H9 (cell line): ENCODE measurements around the gene GABRB1. TPM values are rescaled to one million over a fixed set of nuclear protein-coding genes. Genes with fewer than 3 reads are reported as not detected.

Experiments used
- DNase-seq: peaks from one replicate; pipeline ENCODE4 v3.0.0-alpha.2; 2017
- H2AFZ ChIP-seq: one replicate; pipeline ENCODE4 v1.6.1; 2013; ENCODE audit warnings: mild to moderate bottlenecking, low read length, control low read depth, moderate library complexity
- H2AK5ac ChIP-seq: 2 replicates; pipeline ENCODE4 v1.6.1; 2013; ENCODE audit warnings: low read length, control low read depth, mixed read lengths; ENCODE audit not compliant: insufficient read length
- H2BK120ac ChIP-seq: one replicate; pipeline ENCODE4 v1.6.1; 2013; ENCODE audit warnings: low read depth, mild to moderate bottlenecking, low read length, control low read depth, inconsistent platforms; ENCODE audit not compliant: poor library complexity, severe bottlenecking
- H2BK12ac ChIP-seq: 2 replicates; pipeline ENCODE4 v1.6.1; 2013; ENCODE audit warnings: low read length, control low read depth, mixed read lengths, low read depth; ENCODE audit not compliant: insufficient read length
- H2BK15ac ChIP-seq: 2 replicates; pipeline ENCODE4 v1.6.1; 2013; ENCODE audit warnings: low read depth, low read length, control low read depth
- H2BK20ac ChIP-seq: one replicate; pipeline ENCODE4 v1.6.1; 2013; ENCODE audit warnings: low read depth, mild to moderate bottlenecking, low read length, control low read depth, inconsistent platforms; ENCODE audit not compliant: poor library complexity, severe bottlenecking
- H2BK5ac ChIP-seq: 2 replicates; pipeline ENCODE4 v1.6.1; 2013; ENCODE audit warnings: low read length, control low read depth, mixed read lengths; ENCODE audit not compliant: insufficient read length
- H3K14ac ChIP-seq: 2 replicates; pipeline ENCODE4 v1.6.1; 2013; ENCODE audit warnings: low read length, control low read depth; ENCODE audit not compliant: insufficient read depth
- H3K18ac ChIP-seq: 2 replicates; pipeline ENCODE4 v1.6.1; 2013; ENCODE audit warnings: low read depth, mild to moderate bottlenecking, mixed read lengths, low read length, control low read depth; ENCODE audit not compliant: insufficient read length
- H3K23ac ChIP-seq: 2 replicates; pipeline ENCODE4 v1.6.1; 2013; ENCODE audit warnings: low read length, control low read depth, mixed read lengths, low read depth; ENCODE audit not compliant: insufficient read length
- H3K23me2 ChIP-seq: 2 replicates; pipeline ENCODE4 v1.6.1; 2013; ENCODE audit warnings: low read depth, mild to moderate bottlenecking, mixed read lengths, low read length, control low read depth; ENCODE audit not compliant: insufficient read length, poor library complexity, severe bottlenecking
- H3K27ac ChIP-seq: 2 replicates; pipeline ENCODE4 v1.5.1; 2013; ENCODE audit warnings: low read length, control low read depth, mixed read lengths, low read depth; ENCODE audit not compliant: insufficient read length
- H3K27me3 ChIP-seq: 2 replicates; pipeline ENCODE4 v1.6.1; 2013; ENCODE audit warnings: low read length, control low read depth, inconsistent platforms; ENCODE audit not compliant: insufficient read depth
- H3K4ac ChIP-seq: 2 replicates; pipeline ENCODE4 v1.6.1; 2013; ENCODE audit warnings: low read depth, mild to moderate bottlenecking, control low read depth, inconsistent platforms, low read length, moderate library complexity
- H3K4me1 ChIP-seq: 2 replicates; pipeline ENCODE4 v1.6.1; 2013; ENCODE audit warnings: low read length, control low read depth, inconsistent platforms; ENCODE audit not compliant: insufficient read depth
- H3K4me2 ChIP-seq: 2 replicates; pipeline ENCODE4 v1.6.1; 2013; ENCODE audit warnings: low read length, control low read depth, mixed read lengths; ENCODE audit not compliant: insufficient read length, insufficient read depth
- H3K56ac ChIP-seq: 2 replicates; pipeline ENCODE4 v1.6.1; 2013; ENCODE audit warnings: low read depth, mild to moderate bottlenecking, mixed read lengths, low read length, control low read depth; ENCODE audit not compliant: insufficient read length
- H3K79me1 ChIP-seq: 2 replicates; pipeline ENCODE4 v1.6.1; 2013; ENCODE audit warnings: low read depth, mild to moderate bottlenecking, moderate library complexity, low read length, control low read depth, inconsistent platforms; ENCODE audit not compliant: insufficient read depth, poor library complexity, severe bottlenecking
- H3K79me2 ChIP-seq: 2 replicates; pipeline ENCODE4 v1.6.1; 2013; ENCODE audit warnings: low read length, control low read depth, inconsistent platforms; ENCODE audit not compliant: insufficient read depth
- H3K9ac ChIP-seq: 2 replicates; pipeline ENCODE4 v1.6.1; 2013; ENCODE audit warnings: low read length, control low read depth, mixed read lengths; ENCODE audit not compliant: insufficient read length; ENCODE audit errors: extremely low read depth
- H3K9me3 ChIP-seq: one replicate; pipeline ENCODE4 v1.6.1; 2013; ENCODE audit warnings: low read depth, low read length, inconsistent platforms; ENCODE audit not compliant: control insufficient read depth
- H3T11ph ChIP-seq: one replicate; pipeline ENCODE4 v1.6.1; 2013; ENCODE audit warnings: mild to moderate bottlenecking, low read length, control low read depth, inconsistent platforms
- H4K20me1 ChIP-seq: one replicate; pipeline ENCODE4 v1.6.1; 2013; ENCODE audit not compliant: control insufficient read depth, insufficient read length, insufficient read depth
- H4K5ac ChIP-seq: 2 replicates; pipeline ENCODE4 v1.6.1; 2013; ENCODE audit warnings: low read depth, mild to moderate bottlenecking, mixed read lengths, low read length, control low read depth; ENCODE audit not compliant: insufficient read length
- H4K8ac ChIP-seq: replicated peaks from 2 replicates; pipeline ENCODE4 v1.6.1; 2013; ENCODE audit warnings: low read length, control low read depth, mixed read lengths, low read depth; ENCODE audit not compliant: insufficient read length
- H4K91ac ChIP-seq: 2 replicates; pipeline ENCODE4 v1.6.1; 2013; ENCODE audit warnings: low read depth, mild to moderate bottlenecking, moderate library complexity, mixed read lengths, low read length, control low read depth; ENCODE audit not compliant: insufficient read length
- H3K27ac Mint-ChIP-seq, 3 experiments: 2 replicates in 2 of 3; 3 replicates in 1 of 3; pipeline ENCODE4 v1.8.0; 2020 to 2021; ENCODE audit warnings: mixed read lengths in 3 of 3, mild to moderate bottlenecking in 1 of 3, moderate library complexity in 1 of 3
- H3K27me3 Mint-ChIP-seq: 2 replicates; pipeline ENCODE4 v1.8.0; 2021; ENCODE audit warnings: low read depth, mild to moderate bottlenecking, moderate library complexity, mixed read lengths
- H3K36me3 Mint-ChIP-seq, 3 experiments: 2 replicates in 2 of 3; 3 replicates in 1 of 3; pipeline ENCODE4 v1.8.0; 2020 to 2021; ENCODE audit warnings: low read depth in 3 of 3, mixed read lengths in 3 of 3; ENCODE audit not compliant: insufficient read depth in 1 of 3
- H3K4me1 Mint-ChIP-seq, 2 experiments: 2 replicates each; pipeline ENCODE4 v1.8.0; 2020; ENCODE audit warnings: mixed read lengths in 2 of 2
- H3K4me3 Mint-ChIP-seq, 2 experiments: 2 replicates in 1 of 2; 3 replicates in 1 of 2; pipeline ENCODE4 v1.8.0; 2020 to 2021; ENCODE audit warnings: mild to moderate bottlenecking in 2 of 2, mixed read lengths in 2 of 2, moderate library complexity in 1 of 2
- H3K9me3 Mint-ChIP-seq, 2 experiments: 2 replicates in 1 of 2; 3 replicates in 1 of 2; pipeline ENCODE4 v1.8.0; 2020; ENCODE audit warnings: mild to moderate bottlenecking in 2 of 2, mixed read lengths in 2 of 2, moderate library complexity in 1 of 2
- CTCF ChIP-seq: fragments of 200-600 bp; sonication (generic); conservative IDR thresholded peaks from 3 replicates; pipeline ENCODE4 v1.8.0; 2021; ENCODE audit warnings: antibody characterized with exemption, mild to moderate bottlenecking
- WGBS: extraction: QIAGEN DNeasy Blood & Tissue Kit; methylation state at CpG from one replicate; pipeline ENCODE4 v1.1.7; 2013; ENCODE audit warnings: missing lambda C conversion rate, low lambda C conversion rate, mixed read lengths; ENCODE audit not compliant: insufficient read length; ENCODE audit errors: extremely low coverage; 5-methylcytosine and 5-hydroxymethylcytosine counted together
- total RNA-seq: library from RNA; stranded (reverse); gene quantifications from 2 replicates; pipeline ENCODE4 v1.2.1, GENCODE V29; 2021

The GABRB1 gene
- total RNA-seq, 1 experiment from 2014 or later: 0.39 TPM

DNA sequence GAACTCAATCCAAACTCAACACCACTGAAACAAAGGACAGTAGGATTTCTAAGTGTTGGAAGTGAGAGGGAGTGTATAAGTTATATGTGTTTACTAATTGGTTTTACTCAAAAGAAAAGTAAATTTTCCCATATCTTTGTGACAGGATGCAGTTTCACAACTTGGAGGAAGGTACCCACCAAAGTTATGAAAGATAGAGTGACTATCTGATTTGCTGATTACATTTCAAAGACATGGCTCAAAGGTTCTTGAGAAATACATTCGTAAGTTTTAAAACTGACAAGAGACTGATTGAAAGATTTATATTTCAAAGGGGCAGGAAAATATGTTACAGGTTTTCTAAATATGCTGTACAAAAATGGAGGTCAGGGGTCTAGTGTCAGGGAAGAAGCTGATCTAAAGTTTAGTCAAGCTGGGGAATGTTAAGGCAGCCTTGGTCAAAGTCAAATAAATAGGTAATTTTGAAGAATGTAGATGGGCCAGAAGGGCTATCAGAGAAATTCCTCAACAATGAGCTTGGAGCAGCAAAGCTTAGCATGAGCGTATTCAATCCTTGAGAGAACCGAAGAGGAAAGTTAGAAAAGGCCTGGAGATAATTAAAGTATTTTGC, 441.9 kb downstream of the GABRB1 start:
- Histone ChIP-seq H3K4ac (no peak overlapping the region), H3T11ph (no peak overlapping the region), H2BK5ac (no peak overlapping the region), H2BK12ac (no peak overlapping the region), H4K8ac (no peak overlapping the region), H3K23ac (no peak overlapping the region), H2BK120ac (no peak overlapping the region), H3K18ac (no peak overlapping the region), H4K20me1 (no peaks in the 10 kb centered on the region), H2AK5ac (no peak overlapping the region), H4K91ac (no peak overlapping the region), H3K27me3 (no peaks in the 10 kb centered on the region), H2BK20ac (no peak overlapping the region), H4K5ac (no peak overlapping the region), H2AFZ (no peak overlapping the region), H3K14ac (no peak overlapping the region), H3K4me1 (no peaks in the 10 kb centered on the region; the same call in 1 of the 2 replicates), H3K56ac (no peak overlapping the region), H3K4me2 (no peak overlapping the region), H2BK15ac (no peak overlapping the region), H3K79me1 (no peaks in the 10 kb centered on the region), H3K27ac (no peak overlapping the region), H3K9me3 (no peaks in the 10 kb centered on the region), H3K9ac (no peak overlapping the region), H3K79me2 (no peaks in the 10 kb centered on the region), H3K23me2 (no peaks in the 10 kb centered on the region)
- Mint-ChIP-seq H3K27ac (no peak overlapping the region), H3K9me3 (no peaks in the 10 kb centered on the region), H3K4me3 (no peak overlapping the region), H3K36me3 (no peaks in the 10 kb centered on the region), H3K4me1 (peaks cover 12 to 14% of the 10 kb centered on the region in 2 experiments), H3K27me3 (no peaks in the 10 kb centered on the region)
- TF ChIP-seq CTCF: no peak
- no CpG with 5 or more reads among the region's 3 CpGs for WGBS
- no peak for DNase-seq
